Keratinocyte (primary cell): Measurements from ENCODE around the gene ADAM33. TPM values are rescaled to one million over a fixed set of nuclear protein-coding genes. Genes with fewer than 3 reads are reported as not detected.

ENCODE experiments used
- DNase-seq: peaks from one replicate; pipeline ENCODE4 v3.0.0-alpha.2; 2011; ENCODE audit warnings: low read depth, missing footprints, low spot score
- FAIRE-seq: peaks from 2 replicates; lab custom pipeline; 2011; peaks lifted over from hg19 to GRCh38; lab: Jason Lieb, UNC
- H2AFZ ChIP-seq: 2 replicates; pipeline ENCODE4 v1.6.0; 2012; ENCODE audit warnings: low read length, control low read depth, inconsistent platforms; ENCODE audit not compliant: control insufficient read depth
- H3K27ac ChIP-seq: 2 replicates; pipeline ENCODE4 v1.5.1; 2011; ENCODE audit warnings: low read length; ENCODE audit not compliant: control insufficient read depth, insufficient read depth
- H3K27me3 ChIP-seq: 3 replicates; pipeline ENCODE4 v1.6.0; 2011; ENCODE audit warnings: low read length; ENCODE audit not compliant: control insufficient read depth, insufficient read depth; ENCODE audit errors: extremely low read depth
- H3K36me3 ChIP-seq, 2 experiments: 2 replicates in 1 of 2; 3 replicates in 1 of 2; pipeline ENCODE4 v1.5.1; 2011; ENCODE audit warnings: low read length in 2 of 2, mild to moderate bottlenecking in 1 of 2; ENCODE audit not compliant: control insufficient read depth in 2 of 2, insufficient read depth in 2 of 2; ENCODE audit errors: extremely low read depth in 1 of 2
- H3K4me1 ChIP-seq: 3 replicates; pipeline ENCODE4 v1.5.1; 2011; ENCODE audit warnings: low read length; ENCODE audit not compliant: control insufficient read depth, insufficient read depth; ENCODE audit errors: extremely low read depth
- H3K4me2 ChIP-seq: 3 replicates; pipeline ENCODE4 v1.6.0; 2011; ENCODE audit warnings: low read depth, low read length; ENCODE audit not compliant: control insufficient read depth, insufficient read depth; ENCODE audit errors: extremely low read depth
- H3K4me3 ChIP-seq, 3 experiments: fragments of 200-600 bp in 1 of 3; sonication (generic) in 1 of 3; 2 replicates in 2 of 3; 3 replicates in 1 of 3; pipeline ENCODE4 v1.5.1; 2011 to 2016; ENCODE audit warnings: low read length in 3 of 3, mild to moderate bottlenecking in 3 of 3, control low read depth in 2 of 3, inconsistent platforms in 1 of 3, low read depth in 1 of 3, mixed read lengths in 1 of 3, mixed run types in 1 of 3, moderate library complexity in 1 of 3; ENCODE audit not compliant: control insufficient read depth in 2 of 3, insufficient read depth in 2 of 3; ENCODE audit errors: extremely low read depth in 1 of 3
- H3K79me2 ChIP-seq: 2 replicates; pipeline ENCODE4 v1.6.0; 2012; ENCODE audit warnings: low read length; ENCODE audit not compliant: control insufficient read depth, insufficient read depth
- H3K9ac ChIP-seq: 3 replicates; pipeline ENCODE4 v1.6.0; 2011; ENCODE audit warnings: low read length; ENCODE audit not compliant: control insufficient read depth, insufficient read depth; ENCODE audit errors: extremely low read depth
- H3K9me1 ChIP-seq: 3 replicates; pipeline ENCODE4 v1.6.0; 2011; ENCODE audit warnings: low read length; ENCODE audit not compliant: control insufficient read depth, insufficient read depth; ENCODE audit errors: extremely low read depth
- H3K9me3 ChIP-seq: 2 replicates; pipeline ENCODE4 v1.5.1; 2012; ENCODE audit warnings: low read depth, low read length; ENCODE audit not compliant: control insufficient read depth
- H4K20me1 ChIP-seq: 3 replicates; pipeline ENCODE4 v1.6.0; 2011; ENCODE audit warnings: low read length; ENCODE audit not compliant: control insufficient read depth, insufficient read depth; ENCODE audit errors: extremely low read depth
- EZH2 ChIP-seq: IDR thresholded peaks from one replicate; pipeline ENCODE4 v1.6.1; 2012; ENCODE audit warnings: inconsistent platforms, mild to moderate bottlenecking, low read length, moderate library complexity
- dilution Hi-C: fragments of 300-500 bp; cut with MboI; formaldehyde crosslinking; loops from one replicate; pipeline ENCODE4 v1.7.0; 2020; ENCODE audit warnings: low sequenced_read_pairs; ENCODE audit not compliant: extremely low pct_ligation_motif_present
- polyA plus RNA-seq, 5 experiments: library from polyadenylated mRNA; depleted of rRNA in 3 of 5; stranded (reverse) in 3 of 5; stranded (forward) in 1 of 5; unstranded in 1 of 5; fragments of >200 nt; gene quantifications; 1 replicate in 1 of 5; 2 replicates in 3 of 5; 3 replicates in 1 of 5; pipeline versions ENCODE4 v1.2.1 to v1.2.3, GENCODE V29; 2011 to 2012; ENCODE audit warnings: missing spikeins in 2 of 5, low read depth in 1 of 5, low replicate concordance in 1 of 5
- TF ChIP-seq, protein P1 (sequence below), 3 experiments: IDR thresholded peaks in 1 of 3; conservative IDR thresholded peaks in 1 of 3; optimal IDR thresholded peaks in 1 of 3; 2 replicates in 2 of 3; 3 replicates in 1 of 3; pipeline versions ENCODE3 to v1.5.1; 2011; ENCODE audit warnings: low read length in 3 of 3, mild to moderate bottlenecking in 3 of 3, moderate library complexity in 2 of 3, control low read depth in 1 of 3, inconsistent platforms in 1 of 3; ENCODE audit not compliant: insufficient read depth in 2 of 3; ENCODE audit errors: extremely low read depth in 1 of 3

ADAM33 gene
- polyA plus RNA-seq, 1 donor (not counting 4 experiments of a cell fraction or from before 2014, with no cell fraction given), result not detected

DNA sequence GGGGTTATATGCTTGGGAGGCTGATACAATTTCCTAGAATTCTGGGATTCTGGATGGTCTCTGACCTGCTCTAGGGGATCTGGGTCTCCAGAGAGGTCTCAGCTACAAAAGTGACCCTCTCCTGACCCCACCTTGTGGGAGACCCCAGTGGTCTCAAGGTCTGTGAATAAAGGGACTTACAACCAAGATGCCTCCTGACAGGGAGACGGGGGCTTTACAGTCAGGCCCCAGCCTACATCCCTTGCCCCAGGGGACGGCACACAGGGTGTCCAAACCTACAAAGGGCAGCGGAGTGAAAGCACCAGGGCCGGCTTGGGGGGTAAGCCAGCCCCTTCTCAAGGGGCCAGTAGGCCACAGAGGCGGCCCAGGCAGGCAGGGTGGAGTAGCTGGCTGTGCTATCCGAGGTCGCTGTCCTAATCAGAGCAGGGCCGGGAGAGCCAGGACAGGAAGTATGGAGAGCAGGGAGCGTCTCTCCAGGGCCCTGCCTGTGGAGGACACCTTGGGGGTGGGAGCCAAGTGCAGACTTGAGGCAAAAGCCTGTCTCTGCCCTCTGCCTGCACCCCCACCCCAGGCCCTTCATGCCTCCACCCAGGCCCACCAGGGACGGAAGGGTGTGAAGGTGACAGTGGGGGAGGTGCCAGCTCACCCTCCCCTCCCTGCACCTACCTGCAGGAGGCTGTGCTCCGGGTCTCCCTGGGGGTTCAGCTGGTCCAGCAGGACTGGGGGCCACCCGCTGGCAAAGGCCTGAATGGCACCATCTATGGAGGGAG lies 22.1 kb downstream of the ADAM33 start:
- no peaks in the 10 kb centered on the region for H3K36me3 ChIP-seq
- H3K4me2 ChIP-seq, result no peak overlapping the region
- no peak for DNase-seq
- no peak overlapping the region for H3K27ac ChIP-seq
- H3K4me1 ChIP-seq, result no peaks in the 10 kb centered on the region
- dilution Hi-C loops, result no loop called here
- H3K4me3 ChIP-seq, result no peak overlapping the region
- H2AFZ ChIP-seq, result no peak overlapping the region
- no peak overlapping the region for H3K9ac ChIP-seq
- FAIRE-seq, result no peak
- H3K79me2 ChIP-seq, result no peaks in the 10 kb centered on the region
- H3K9me3 ChIP-seq, result no peaks in the 10 kb centered on the region
- no peak for TF ChIP-seq EZH2
- TF ChIP-seq, protein P1, sequence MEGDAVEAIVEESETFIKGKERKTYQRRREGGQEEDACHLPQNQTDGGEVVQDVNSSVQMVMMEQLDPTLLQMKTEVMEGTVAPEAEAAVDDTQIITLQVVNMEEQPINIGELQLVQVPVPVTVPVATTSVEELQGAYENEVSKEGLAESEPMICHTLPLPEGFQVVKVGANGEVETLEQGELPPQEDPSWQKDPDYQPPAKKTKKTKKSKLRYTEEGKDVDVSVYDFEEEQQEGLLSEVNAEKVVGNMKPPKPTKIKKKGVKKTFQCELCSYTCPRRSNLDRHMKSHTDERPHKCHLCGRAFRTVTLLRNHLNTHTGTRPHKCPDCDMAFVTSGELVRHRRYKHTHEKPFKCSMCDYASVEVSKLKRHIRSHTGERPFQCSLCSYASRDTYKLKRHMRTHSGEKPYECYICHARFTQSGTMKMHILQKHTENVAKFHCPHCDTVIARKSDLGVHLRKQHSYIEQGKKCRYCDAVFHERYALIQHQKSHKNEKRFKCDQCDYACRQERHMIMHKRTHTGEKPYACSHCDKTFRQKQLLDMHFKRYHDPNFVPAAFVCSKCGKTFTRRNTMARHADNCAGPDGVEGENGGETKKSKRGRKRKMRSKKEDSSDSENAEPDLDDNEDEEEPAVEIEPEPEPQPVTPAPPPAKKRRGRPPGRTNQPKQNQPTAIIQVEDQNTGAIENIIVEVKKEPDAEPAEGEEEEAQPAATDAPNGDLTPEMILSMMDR (optimal IDR thresholded peaks at IDR 0.05 in 1 of 3, IDR thresholded peaks at IDR 0.05 in 1 of 3, conservative IDR thresholded peaks at IDR 0.05 in 1 of 3; ENCODE audit: extremely low read depth in 1 of 3, insufficient read depth in 2 of 3, low read length in 3 of 3), result no peak
- no peaks in the 10 kb centered on the region for H4K20me1 ChIP-seq
- no peaks in the 10 kb centered on the region for H3K9me1 ChIP-seq
- peaks cover 65% of the 10 kb centered on the region for H3K27me3 ChIP-seq

DNA sequence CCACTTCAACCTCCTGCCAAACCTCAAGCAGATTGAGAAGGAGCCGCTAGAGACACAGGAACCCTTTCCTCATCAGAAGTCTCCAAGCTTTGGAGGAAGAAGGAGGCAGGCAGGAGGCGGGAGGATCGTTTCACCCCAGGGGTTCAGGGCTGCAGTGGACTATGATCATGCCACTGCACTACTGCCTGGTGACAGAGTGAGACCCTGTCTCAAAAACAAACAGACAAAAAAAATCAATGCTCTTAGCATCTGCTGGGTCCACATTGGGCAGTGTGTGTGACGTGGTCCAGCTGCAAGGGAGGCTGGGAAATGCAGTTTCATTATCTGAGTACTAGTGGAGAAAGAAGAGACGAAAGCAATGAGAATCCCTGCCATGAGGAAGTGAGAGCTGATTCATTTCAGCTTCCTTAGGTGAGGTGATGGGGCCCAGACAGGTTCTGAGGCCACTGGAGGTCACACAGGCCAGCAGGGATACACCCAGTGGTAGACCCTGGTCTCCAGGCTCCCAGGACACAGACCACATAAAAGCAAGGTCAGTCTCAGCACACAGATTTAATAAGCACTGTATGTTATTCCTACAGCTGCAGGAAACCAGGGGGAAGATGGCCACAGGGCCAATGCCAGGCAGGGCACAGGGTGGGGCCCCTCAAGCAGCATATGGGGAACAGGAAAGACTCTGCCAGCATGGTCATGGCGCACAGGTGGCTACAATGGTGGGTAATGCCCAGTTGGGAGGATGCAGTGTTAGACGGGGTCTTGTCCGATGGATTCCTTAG lies 22.9 kb downstream of the ADAM33 start:
- Histone ChIP-seq H3K9me1 (no peaks in the 10 kb centered on the region), H3K36me3 (no peaks in the 10 kb centered on the region), H3K79me2 (no peaks in the 10 kb centered on the region), H3K4me2 (no peak overlapping the region), H3K27me3 (peaks cover 65% of the 10 kb centered on the region), H3K4me1 (no peaks in the 10 kb centered on the region), H3K9ac (no peak overlapping the region), H3K27ac (no peak overlapping the region), H4K20me1 (no peaks in the 10 kb centered on the region), H2AFZ (no peak overlapping the region), H3K4me3 (no peak overlapping the region), H3K9me3 (no peaks in the 10 kb centered on the region)
- TF ChIP-seq EZH2, result no peak
- TF ChIP-seq, protein P1 (optimal IDR thresholded peaks at IDR 0.05 in 1 of 3, IDR thresholded peaks at IDR 0.05 in 1 of 3, conservative IDR thresholded peaks at IDR 0.05 in 1 of 3; ENCODE audit: extremely low read depth in 1 of 3, insufficient read depth in 2 of 3, low read length in 3 of 3), result no peak
- DNase-seq (no peak), FAIRE-seq (no peak)
- dilution Hi-C loops, result no loop called here
